HepG2 (cell line): ENCODE data around the gene TIFAB. TPM values are rescaled to one million over a fixed set of nuclear protein-coding genes. Genes with fewer than 3 reads are reported as not detected.
A peak's percentile ranks its signal among the peaks of the same experiment; 100 is the strongest.

Source experiments
- CAMTA2 ChIP-seq: sonication (generic); formaldehyde crosslinking; IDR thresholded peaks from 2 replicates; pipeline ENCODE4 v1.4.0; 2020; ENCODE audit warnings: mild to moderate bottlenecking, missing genetic modification reagents, borderline replicate concordance
- GATAD1 ChIP-seq: IDR thresholded peaks from 2 replicates; pipeline ENCODE4 v1.6.1; 2016; ENCODE audit warnings: missing genetic modification reagents, missing compliant biosample characterization
- HNF1A ChIP-seq, 2 experiments: sonication (generic) in 1 of 2; formaldehyde crosslinking in 1 of 2; IDR thresholded peaks; 2 replicates each; pipeline versions ENCODE4 v1.4.0 to v1.6.1; 2016 to 2020; ENCODE audit warnings: borderline replicate concordance in 1 of 2, low read depth in 1 of 2, mild to moderate bottlenecking in 1 of 2, missing genetic modification reagents in 1 of 2
- SRSF1 ChIP-seq: fragments of 200-400 bp; formaldehyde crosslinking; optimal IDR thresholded peaks from 2 replicates; pipeline ENCODE3; 2017; ENCODE audit warnings: mild to moderate bottlenecking, low read depth, low read length, moderate library complexity
- STAT6 ChIP-seq: sonication (generic); formaldehyde crosslinking; IDR thresholded peaks from 2 replicates; pipeline ENCODE4 v1.4.0; 2020; ENCODE audit warnings: missing genetic modification reagents, mild to moderate bottlenecking, borderline replicate concordance
- THYN1 ChIP-seq: sonication (generic); formaldehyde crosslinking; IDR thresholded peaks from 2 replicates; pipeline ENCODE4 v1.8.1; 2023; ENCODE audit warnings: low read depth, mild to moderate bottlenecking, moderate library complexity, missing genetic modification reagents, borderline replicate concordance
- WIZ ChIP-seq: sonication (generic); formaldehyde crosslinking; IDR thresholded peaks from 2 replicates; pipeline ENCODE4 v1.5.1; 2020; ENCODE audit warnings: mild to moderate bottlenecking, missing genetic modification reagents
- ZEB1 ChIP-seq: IDR thresholded peaks from 2 replicates; pipeline ENCODE4 v1.6.1; 2012; ENCODE audit warnings: mild to moderate bottlenecking, low read depth, inconsistent platforms; ENCODE audit not compliant: insufficient replicate concordance
- ZMYM4 ChIP-seq: sonication (generic); formaldehyde crosslinking; IDR thresholded peaks from 2 replicates; pipeline ENCODE4 v1.8.1; 2023; ENCODE audit warnings: mild to moderate bottlenecking, missing genetic modification reagents
- ZNF260 ChIP-seq: sonication (generic); formaldehyde crosslinking; IDR thresholded peaks from 2 replicates; pipeline ENCODE4 v1.4.0; 2020; ENCODE audit warnings: missing genetic modification reagents, low read depth, mild to moderate bottlenecking, borderline replicate concordance
- ZNF276 ChIP-seq: sonication (generic); formaldehyde crosslinking; IDR thresholded peaks from 2 replicates; pipeline ENCODE4 v1.4.0; 2020; ENCODE audit warnings: mild to moderate bottlenecking, low read depth, missing genetic modification reagents
- ZNF354B ChIP-seq: sonication (generic); formaldehyde crosslinking; IDR thresholded peaks from 2 replicates; pipeline ENCODE4 v1.8.0; 2022; ENCODE audit warnings: mild to moderate bottlenecking, missing genetic modification reagents
- ZNF562 ChIP-seq: sonication (generic); formaldehyde crosslinking; IDR thresholded peaks from 2 replicates; pipeline ENCODE4 v1.8.0; 2022; ENCODE audit warnings: missing genetic modification reagents, borderline replicate concordance
- ZNF687 ChIP-seq: sonication (generic); formaldehyde crosslinking; IDR thresholded peaks from 2 replicates; pipeline ENCODE4 v1.5.1; 2020; ENCODE audit warnings: mild to moderate bottlenecking, missing genetic modification reagents, moderate library complexity
- ZSCAN25 ChIP-seq: sonication (generic); formaldehyde crosslinking; IDR thresholded peaks from 2 replicates; pipeline ENCODE4 v1.8.0; 2022; ENCODE audit warnings: mild to moderate bottlenecking, missing genetic modification reagents
- polyA plus RNA-seq, 8 experiments: library from polyadenylated mRNA; depleted of rRNA in 3 of 8; stranded (reverse) in 7 of 8; unstranded in 1 of 8; fragments of >200 nt; fragmentation: Illumina TruSeq in 4 of 8; extraction: Trizol in 4 of 8; gene quantifications; 2 replicates each; pipeline versions ENCODE4 v1.2.1 to v1.2.3, GENCODE V29; 2011 to 2016; ENCODE audit warnings: low read depth in 4 of 8, missing spikeins in 1 of 8, mixed read lengths in 1 of 8; ENCODE audit not compliant: insufficient read depth in 1 of 8
- total RNA-seq, 5 experiments: library from RNA; depleted of rRNA; stranded (reverse); fragments of >200 nt; fragmentation: Illumina TruSeq; extraction: Trizol; gene quantifications; 2 replicates each; pipeline ENCODE4 v1.2.3, GENCODE V29; 2016; ENCODE audit warnings: low read depth in 1 of 5

Gene TIFAB
- total and polyA plus RNA-seq, 2 of the 13 experiments (the other 11 are each of a cell fraction or from before 2014, with no cell fraction given), result not detected

GRCh38 chr5:135482381-135482933 is 30.3 kb upstream of the TIFAB start (continued):
- TF ChIP-seq ZSCAN25 (peak; percentile 61; the same call in 1 of the 2 replicates), ZNF562 (CRISPR knock-in tag) (no peak), ZNF687 (CRISPR knock-in tag) (peak; percentile 70), ZNF276 (no peak), CAMTA2 (no peak), SRSF1 (no peak), HNF1A (IDR thresholded peaks at IDR 0.05; ENCODE audit: low read depth) (0 out of 2 replicates have a peak, but pooled peaks have one; percentile 28), HNF1A (CRISPR knock-in tag; IDR thresholded peaks at IDR 0.05; ENCODE audit: borderline replicate concordance) (peak; percentile 81), STAT6 (no peak), GATAD1 (CRISPR knock-in tag) (peak; percentile 53), WIZ (CRISPR knock-in tag) (no peak), THYN1 (CRISPR knock-in tag) (no peak), ZNF260 (CRISPR knock-in tag) (no peak), ZNF354B (CRISPR knock-in tag) (no peak), ZEB1 (no peak), ZMYM4 (CRISPR knock-in tag) (peak; percentile 75)
